ENCODE results near the gene MYBBP1A. TPM values are rescaled to one million over a fixed set of nuclear protein-coding genes. Genes with fewer than 3 reads are reported as not detected.

Gene MYBBP1A
- total RNA-seq, 1 donor from 2014 or later, result 47.9 TPM

DNA sequence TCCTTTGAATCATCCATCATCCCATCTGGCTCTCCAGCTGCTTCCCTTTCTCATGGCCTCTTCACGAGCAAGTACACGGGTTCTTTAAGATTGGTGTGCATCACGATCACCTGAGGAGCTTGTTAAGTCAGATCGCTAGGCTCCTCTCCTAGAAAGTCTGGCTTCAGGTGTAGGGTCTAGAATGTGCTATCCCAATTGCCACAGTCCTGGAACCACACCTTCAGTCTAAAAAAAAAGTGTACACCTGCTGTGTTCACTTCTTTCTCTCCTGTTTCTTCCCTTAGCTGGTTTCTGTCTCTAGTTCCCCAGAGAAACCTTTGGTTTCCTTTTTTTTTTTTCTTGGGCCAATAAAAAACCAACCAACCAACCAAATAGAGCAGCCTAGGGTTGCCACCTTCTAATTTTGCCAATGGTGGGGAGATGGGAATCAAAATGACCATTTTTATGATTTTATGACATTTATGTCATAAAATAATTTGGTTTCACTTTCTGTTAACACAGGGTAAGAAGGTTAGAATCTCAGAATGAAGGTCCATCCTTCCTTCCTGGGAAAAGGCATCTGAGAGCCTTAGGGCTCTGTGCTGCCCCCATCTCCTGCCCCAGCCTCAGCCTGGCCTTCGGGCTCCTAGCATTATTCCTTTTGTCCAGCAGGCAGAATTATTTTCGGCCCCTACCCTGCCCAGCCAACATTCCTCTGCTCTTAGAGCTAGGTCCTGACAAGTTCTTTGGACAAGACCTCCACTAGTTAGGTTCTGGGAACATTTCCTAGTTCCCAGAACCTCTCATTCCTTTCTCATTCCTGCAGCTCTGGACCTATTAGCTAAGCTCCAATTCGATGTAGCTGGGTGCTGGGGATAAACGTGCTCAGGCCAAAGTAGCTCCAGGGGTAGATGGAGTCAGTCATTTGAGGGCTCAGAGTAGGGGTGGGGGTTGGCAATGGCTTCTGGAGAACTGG is 7.1 kb upstream of the MYBBP1A start:
- TF ChIP-seq, protein P1, sequence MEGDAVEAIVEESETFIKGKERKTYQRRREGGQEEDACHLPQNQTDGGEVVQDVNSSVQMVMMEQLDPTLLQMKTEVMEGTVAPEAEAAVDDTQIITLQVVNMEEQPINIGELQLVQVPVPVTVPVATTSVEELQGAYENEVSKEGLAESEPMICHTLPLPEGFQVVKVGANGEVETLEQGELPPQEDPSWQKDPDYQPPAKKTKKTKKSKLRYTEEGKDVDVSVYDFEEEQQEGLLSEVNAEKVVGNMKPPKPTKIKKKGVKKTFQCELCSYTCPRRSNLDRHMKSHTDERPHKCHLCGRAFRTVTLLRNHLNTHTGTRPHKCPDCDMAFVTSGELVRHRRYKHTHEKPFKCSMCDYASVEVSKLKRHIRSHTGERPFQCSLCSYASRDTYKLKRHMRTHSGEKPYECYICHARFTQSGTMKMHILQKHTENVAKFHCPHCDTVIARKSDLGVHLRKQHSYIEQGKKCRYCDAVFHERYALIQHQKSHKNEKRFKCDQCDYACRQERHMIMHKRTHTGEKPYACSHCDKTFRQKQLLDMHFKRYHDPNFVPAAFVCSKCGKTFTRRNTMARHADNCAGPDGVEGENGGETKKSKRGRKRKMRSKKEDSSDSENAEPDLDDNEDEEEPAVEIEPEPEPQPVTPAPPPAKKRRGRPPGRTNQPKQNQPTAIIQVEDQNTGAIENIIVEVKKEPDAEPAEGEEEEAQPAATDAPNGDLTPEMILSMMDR (IDR thresholded peaks at IDR 0.05), result no peak
- peaks cover 12% of the 10 kb centered on the region for H3K4me1 Mint-ChIP-seq (ENCODE audit: unreplicated experiment)
- H3K36me3 Mint-ChIP-seq (ENCODE audit: unreplicated experiment), result no peaks in the 10 kb centered on the region
- no peak overlapping the region for H3K27ac Mint-ChIP-seq (ENCODE audit: unreplicated experiment)
- no peak overlapping the region for H3K4me3 Mint-ChIP-seq (ENCODE audit: unreplicated experiment)
- H3K9me3 Mint-ChIP-seq (ENCODE audit: unreplicated experiment), result no peaks in the 10 kb centered on the region
- H3K27me3 Mint-ChIP-seq (ENCODE audit: unreplicated experiment), result peaks cover 25% of the 10 kb centered on the region
- DNase-seq (ENCODE audit: extremely low spot score, unreplicated experiment), result no peak

DNA sequence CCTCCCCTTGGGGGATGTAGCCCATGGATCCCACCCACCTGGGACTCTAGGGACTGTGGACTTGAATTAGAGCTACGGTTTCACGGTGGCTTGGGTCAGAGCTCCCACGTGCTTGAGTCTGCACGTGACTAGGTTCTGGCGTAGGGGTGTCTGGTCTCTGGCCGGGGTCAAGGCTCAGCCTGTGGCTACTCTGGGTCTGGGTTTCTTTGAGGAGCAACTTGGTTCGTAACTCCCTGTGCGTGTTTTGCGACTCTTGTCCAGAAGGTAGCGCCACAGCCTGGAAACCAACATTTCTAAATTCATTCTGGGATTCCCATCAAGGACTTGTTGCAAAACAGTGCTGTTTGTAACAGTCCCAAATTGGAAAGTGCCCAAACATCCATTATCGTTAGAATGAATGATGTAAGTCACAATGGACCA is 5.7 kb upstream of the MYBBP1A start:
- H3K4me1 Mint-ChIP-seq (ENCODE audit: unreplicated experiment), result peaks cover 11% of the 10 kb centered on the region
- DNase-seq (ENCODE audit: extremely low spot score, unreplicated experiment), result no peak
- no peak overlapping the region for H3K27ac Mint-ChIP-seq (ENCODE audit: unreplicated experiment)
- H3K4me3 Mint-ChIP-seq (ENCODE audit: unreplicated experiment), result no peak overlapping the region
- no peaks in the 10 kb centered on the region for H3K9me3 Mint-ChIP-seq (ENCODE audit: unreplicated experiment)
- TF ChIP-seq, protein P1 (IDR thresholded peaks at IDR 0.05), result no peak
- no peaks in the 10 kb centered on the region for H3K36me3 Mint-ChIP-seq (ENCODE audit: unreplicated experiment)
- H3K27me3 Mint-ChIP-seq (ENCODE audit: unreplicated experiment), result peaks cover 25% of the 10 kb centered on the region

DNA sequence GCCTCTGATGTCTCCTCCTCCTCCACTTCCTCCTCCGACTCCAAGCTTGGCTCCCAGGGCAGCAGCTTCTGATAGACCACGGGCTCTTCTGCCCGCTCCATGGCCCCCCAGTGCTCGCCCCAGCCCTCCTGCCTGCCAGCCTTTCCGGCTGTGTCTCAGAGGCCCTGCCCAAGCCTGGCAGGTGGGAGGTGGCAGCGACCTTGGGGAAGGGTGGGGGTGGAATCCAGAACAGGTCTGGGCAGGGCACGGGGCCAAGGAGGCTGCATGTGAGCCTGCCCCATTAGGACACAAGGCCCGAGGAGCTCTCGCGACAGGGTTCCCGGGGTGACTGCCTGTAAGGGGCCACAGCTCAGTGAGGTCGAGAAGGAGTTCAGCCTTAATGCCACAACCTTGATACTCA is 5.2 kb upstream of the MYBBP1A start, which contains the start of gene GGT6:
GGT6 (minus strand) TSS at position 157 of the 400 bp plus-strand sequence; CDS start at position 101, 56 bp downstream.
- no peaks in the 10 kb centered on the region for H3K9me3 Mint-ChIP-seq (ENCODE audit: unreplicated experiment)

GRCh38 chr17:4559966-4560365 is 4.8 kb upstream of the MYBBP1A start:
- peaks cover 25% of the 10 kb centered on the region for H3K27me3 Mint-ChIP-seq (ENCODE audit: unreplicated experiment)

More for the DNA sequence above, 5.2 kb upstream of the MYBBP1A start, which contains the start of gene GGT6:
- peaks cover 11% of the 10 kb centered on the region for H3K4me1 Mint-ChIP-seq (ENCODE audit: unreplicated experiment)
- TF ChIP-seq, protein P1 (IDR thresholded peaks at IDR 0.05), result no peak
- H3K27ac Mint-ChIP-seq (ENCODE audit: unreplicated experiment), result no peak within 1 kb of the TSS
- DNase-seq (ENCODE audit: extremely low spot score, unreplicated experiment), result no peak
- peaks cover 25% of the 10 kb centered on the region for H3K27me3 Mint-ChIP-seq (ENCODE audit: unreplicated experiment)
- H3K36me3 Mint-ChIP-seq (ENCODE audit: unreplicated experiment), result no peaks in the 10 kb centered on the region
- H3K4me3 Mint-ChIP-seq (ENCODE audit: unreplicated experiment), result no peak within 1 kb of the TSS

More at GRCh38 chr17:4559966-4560365, 4.8 kb upstream of the MYBBP1A start:
- no peaks in the 10 kb centered on the region for H3K9me3 Mint-ChIP-seq (ENCODE audit: unreplicated experiment)
- DNase-seq (ENCODE audit: extremely low spot score, unreplicated experiment), result no peak
- TF ChIP-seq, protein P1 (IDR thresholded peaks at IDR 0.05), result no peak
- H3K36me3 Mint-ChIP-seq (ENCODE audit: unreplicated experiment), result no peaks in the 10 kb centered on the region
- H3K27ac Mint-ChIP-seq (ENCODE audit: unreplicated experiment), result no peak overlapping the region
- H3K4me1 Mint-ChIP-seq (ENCODE audit: unreplicated experiment), result peaks cover 12% of the 10 kb centered on the region
- H3K4me3 Mint-ChIP-seq (ENCODE audit: unreplicated experiment), result no peak overlapping the region
